Effector memory CD8-positive, alpha-beta T cell (primary cell): ENCODE measurements around the gene MAPK12.
"Not testable (repeated sequence)": the region's sequence is repeated elsewhere in the genome, so short reads cannot be mapped to it uniquely, and the experiment has no call there.

ENCODE experiments used
- ATAC-seq: fragments of 150-1000 bp; cut with Tn5 transposase; replicated peaks from 2 replicates; pipeline ENCODE4 v1.10.0; 2021; ENCODE audit warnings: mild to moderate bottlenecking, moderate library complexity
- DNase-seq, 3 experiments: peaks; one replicate each; pipeline ENCODE4 v3.0.0; 2021
- H3K27ac Mint-ChIP-seq, 2 donors: one replicate each; pipeline ENCODE4 v1.8.0; 2022; ENCODE audit warnings: mild to moderate bottlenecking in 2 of 2, mixed read lengths in 2 of 2, moderate library complexity in 2 of 2
- H3K27me3 Mint-ChIP-seq, 2 donors: one replicate each; pipeline ENCODE4 v1.8.0; 2022; ENCODE audit warnings: mixed read lengths in 2 of 2
- H3K36me3 Mint-ChIP-seq: one replicate; pipeline ENCODE4 v1.8.0; 2022; ENCODE audit warnings: mild to moderate bottlenecking, moderate library complexity, mixed read lengths; ENCODE audit not compliant: insufficient read depth
- H3K4me1 Mint-ChIP-seq, 2 donors: one replicate each; pipeline ENCODE4 v1.8.0; 2022; ENCODE audit warnings: low read depth in 2 of 2, mixed read lengths in 2 of 2
- H3K4me3 Mint-ChIP-seq, 2 donors: one replicate each; pipeline ENCODE4 v1.8.0; 2022; ENCODE audit warnings: mild to moderate bottlenecking in 2 of 2, mixed read lengths in 2 of 2, moderate library complexity in 2 of 2
- H3K9me3 Mint-ChIP-seq, 2 donors: one replicate each; pipeline ENCODE4 v1.8.0; 2022; ENCODE audit warnings: mixed read lengths in 2 of 2

MAPK12 gene

GRCh38 chr22:50205781-50206569 lies 55.5 kb downstream of the MAPK12 start:
- H3K36me3 Mint-ChIP-seq: peaks cover 35% of the 10 kb centered on the region
- peaks cover 18 to 26% of the 10 kb centered on the region in 2 donors for H3K4me1 Mint-ChIP-seq
- H3K27ac Mint-ChIP-seq: peak overlapping the region in 1 of 2 donors; percentile 49
- no peak for ATAC-seq
- H3K4me3 Mint-ChIP-seq: no peak overlapping the region
- no peak for DNase-seq
- H3K27me3 Mint-ChIP-seq: no peaks in the 10 kb centered on the region
- no peaks in the 10 kb centered on the region for H3K9me3 Mint-ChIP-seq

GRCh38 chr22:50204998-50205397 lies 56.5 kb downstream of the MAPK12 start:
- Mint-ChIP-seq H3K36me3 (peaks cover 32% of the 10 kb centered on the region), H3K27ac (peak overlapping the region; percentile 3 to 88), H3K4me1 (peaks cover 18 to 24% of the 10 kb centered on the region in 2 donors)
- not testable (repeated sequence) for ATAC-seq, H3K27me3 Mint-ChIP-seq, H3K9me3 Mint-ChIP-seq, DNase-seq, H3K4me3 Mint-ChIP-seq

GRCh38 chr22:50204571-50204970 lies 56.9 kb downstream of the MAPK12 start:
- Mint-ChIP-seq H3K9me3 (no peaks in the 10 kb centered on the region), H3K4me3 (no peak overlapping the region), H3K4me1 (peaks cover 19 to 20% of the 10 kb centered on the region in 2 donors), H3K27ac (peak overlapping the region; percentile 3 to 88), H3K27me3 (no peaks in the 10 kb centered on the region), H3K36me3 (peaks cover 30% of the 10 kb centered on the region)
- DNase-seq (no peak), ATAC-seq (no peak)

- no peak for DNase-seq
- H3K9me3 Mint-ChIP-seq: no peaks in the 10 kb centered on the region
- peaks cover 20 to 21% of the 10 kb centered on the region in 2 donors for H3K4me1 Mint-ChIP-seq
- H3K27ac Mint-ChIP-seq: no peak overlapping the region
- no peaks in the 10 kb centered on the region for H3K27me3 Mint-ChIP-seq
- H3K4me3 Mint-ChIP-seq: no peak overlapping the region
- peaks cover 33% of the 10 kb centered on the region for H3K36me3 Mint-ChIP-seq
- ATAC-seq: no peak
These were observed 58.2 kb downstream of the MAPK12 start for GRCh38 chr22:50203288-50203687.
